Liver (tissue), 9 donors: ENCODE measurements around the gene TPK1. TPM values are rescaled to one million over a fixed set of nuclear protein-coding genes. Genes with fewer than 3 reads are reported as not detected.

Experiments used
- DNase-seq: peaks from one replicate; pipeline ENCODE4 v3.0.0-alpha.2; 2017; ENCODE audit warnings: low spot score
- H3K27ac ChIP-seq, 2 donors: one replicate each; pipeline ENCODE4 v1.7.0; 2013; ENCODE audit warnings: inconsistent platforms in 2 of 2, low read length in 2 of 2, control low read depth in 1 of 2, low read depth in 1 of 2, mild to moderate bottlenecking in 1 of 2
- H3K27me3 ChIP-seq, 4 donors: one replicate each; pipeline versions ENCODE4 v1.6.1 to v1.7.0; 2013; ENCODE audit warnings: low read length in 3 of 4, inconsistent platforms in 1 of 4, mild to moderate bottlenecking in 1 of 4, moderate library complexity in 1 of 4; ENCODE audit not compliant: control insufficient read depth in 4 of 4, insufficient read depth in 4 of 4
- H3K36me3 ChIP-seq, 4 donors: one replicate each; pipeline versions ENCODE4 v1.6.1 to v1.7.0; 2013; ENCODE audit warnings: low read length in 3 of 4, mild to moderate bottlenecking in 3 of 4, low read depth in 1 of 4, moderate library complexity in 1 of 4; ENCODE audit not compliant: control insufficient read depth in 4 of 4, insufficient read depth in 3 of 4
- H3K4me1 ChIP-seq, 4 donors: one replicate each; pipeline versions ENCODE4 v1.6.1 to v1.7.0; 2013; ENCODE audit warnings: low read length in 3 of 4, mild to moderate bottlenecking in 3 of 4, moderate library complexity in 1 of 4; ENCODE audit not compliant: control insufficient read depth in 4 of 4, insufficient read depth in 4 of 4
- H3K4me3 ChIP-seq, 3 donors: one replicate each; pipeline versions ENCODE4 v1.6.1 to v1.7.0; 2013; ENCODE audit warnings: low read length in 3 of 3, control low read depth in 1 of 3, low read depth in 1 of 3, mild to moderate bottlenecking in 1 of 3
- H3K9ac ChIP-seq, 2 donors: one replicate each; pipeline ENCODE4 v1.7.0; 2013; ENCODE audit warnings: low read length in 2 of 2, mild to moderate bottlenecking in 2 of 2, moderate library complexity in 2 of 2, control low read depth in 1 of 2, low read depth in 1 of 2
- H3K9me3 ChIP-seq, 4 donors: one replicate each; pipeline versions ENCODE4 v1.6.1 to v1.7.0; 2013; ENCODE audit warnings: low read length in 3 of 4; ENCODE audit not compliant: control insufficient read depth in 4 of 4
- CTCF ChIP-seq: fragments of 150-350 bp; IDR thresholded peaks from 2 replicates; pipeline ENCODE4 v1.5.1; 2017; ENCODE audit warnings: improper control_type of control experiment, low read depth, low read length; ENCODE audit not compliant: missing input control
- EGR1 ChIP-seq, 2 donors: IDR thresholded peaks; 2 replicates each; pipeline ENCODE4 v1.6.1; 2016 to 2018; ENCODE audit warnings: antibody characterized with exemption in 2 of 2, low read depth in 2 of 2
- FOXA1 ChIP-seq: IDR thresholded peaks from 2 replicates; pipeline ENCODE4 v1.6.1; 2016; ENCODE audit warnings: antibody characterized with exemption
- FOXA2 ChIP-seq: IDR thresholded peaks from 2 replicates; pipeline ENCODE4 v1.6.1; 2016; ENCODE audit warnings: antibody characterized with exemption
- GABPA ChIP-seq, 2 donors: IDR thresholded peaks in 1 of 2; conservative IDR thresholded peaks in 1 of 2; 2 replicates each; pipeline ENCODE4 v1.6.1; 2016; ENCODE audit warnings: antibody characterized with exemption in 2 of 2, mild to moderate bottlenecking in 1 of 2, moderate library complexity in 1 of 2
- HNF4A ChIP-seq, 2 donors: conservative IDR thresholded peaks; 2 replicates each; pipeline ENCODE4 v1.6.1; 2016; ENCODE audit warnings: antibody characterized with exemption in 2 of 2, mild to moderate bottlenecking in 2 of 2
- MAX ChIP-seq: IDR thresholded peaks from 2 replicates; pipeline ENCODE4 v1.6.1; 2016; ENCODE audit warnings: antibody characterized with exemption
- NR2F2 ChIP-seq: IDR thresholded peaks from 2 replicates; pipeline ENCODE4 v1.6.1; 2016; ENCODE audit warnings: antibody characterized with exemption
- RAD21 ChIP-seq, 2 donors: IDR thresholded peaks; 2 replicates each; pipeline ENCODE4 v1.6.1; 2016; ENCODE audit warnings: antibody characterized with exemption in 2 of 2, mild to moderate bottlenecking in 2 of 2
- RXRA ChIP-seq, 2 donors: IDR thresholded peaks; 2 replicates each; pipeline ENCODE4 v1.6.1; 2017 to 2018; ENCODE audit warnings: antibody characterized with exemption in 2 of 2, mild to moderate bottlenecking in 1 of 2
- SP1 ChIP-seq: IDR thresholded peaks from 2 replicates; pipeline ENCODE4 v1.6.1; 2018; ENCODE audit warnings: antibody characterized with exemption, mild to moderate bottlenecking
- TAF1 ChIP-seq: conservative IDR thresholded peaks from 2 replicates; pipeline ENCODE4 v1.6.1; 2016; ENCODE audit warnings: antibody characterized with exemption, mild to moderate bottlenecking
- YY1 ChIP-seq: IDR thresholded peaks from 2 replicates; pipeline ENCODE4 v1.6.1; 2016; ENCODE audit warnings: antibody characterized with exemption, mild to moderate bottlenecking
- ZBTB33 ChIP-seq: IDR thresholded peaks from 2 replicates; pipeline ENCODE4 v1.6.1; 2016; ENCODE audit warnings: antibody characterized with exemption
- WGBS: extraction: QIAGEN DNeasy Blood & Tissue Kit; methylation state at CpG from one replicate; pipeline ENCODE4 v1.1.7; 2013; 5-methylcytosine and 5-hydroxymethylcytosine counted together
- polyA plus RNA-seq, 2 donors: library from polyadenylated mRNA; stranded (reverse) in 1 of 2; unstranded in 1 of 2; fragments of 200-250 nt in 1 of 2; fragments of >200 nt in 1 of 2; fragmentation: Nextera tagmentation in 1 of 2; extraction: Ambion mirVana in 1 of 2; gene quantifications; one replicate each; pipeline versions ENCODE4 v1.2.1 to v1.2.3, GENCODE V29; 2013 to 2015
- total RNA-seq, 2 donors: library from RNA; depleted of rRNA; stranded (reverse); fragments of >200 nt; gene quantifications; one replicate each; pipeline ENCODE4 v1.2.3, GENCODE V29; 2014
- TF ChIP-seq, protein P1 (sequence below): IDR thresholded peaks from 2 replicates; pipeline ENCODE4 v1.6.1; 2016; ENCODE audit warnings: antibody characterized with exemption
- TF ChIP-seq, protein P2 (sequence below): IDR thresholded peaks from 2 replicates; pipeline ENCODE4 v1.6.1; 2016; ENCODE audit warnings: antibody characterized with exemption, mild to moderate bottlenecking
- donor health status: healthy.
- donor health status: healthy.
- donor health status: healthy.
- donor health status: healthy.
- donor health status: healthy.

The TPK1 gene
- total and polyA plus RNA-seq, 4 donors, result 2.2 to 7.5 (median 3.3) TPM

GRCh38 chr7:144812379-144813283, 23.2 kb downstream of the TPK1 start:
- no peak overlapping the region for H3K27ac ChIP-seq
- no peaks in the 10 kb centered on the region for H3K27me3 ChIP-seq
- WGBS, result 79% methylated on average over 5 of the region's 5 CpGs
- H3K9me3 ChIP-seq, result no peaks in the 10 kb centered on the region
- no peaks in the 10 kb centered on the region for H3K36me3 ChIP-seq
- DNase-seq, result no peak
- no peak overlapping the region for H3K9ac ChIP-seq
- H3K4me3 ChIP-seq, result no peak overlapping the region
- H3K4me1 ChIP-seq, result no peaks in the 10 kb centered on the region
- TF ChIP-seq HNF4A (conservative IDR thresholded peaks at IDR 0.05), result no peak
- no peak for TF ChIP-seq FOXA1
- TF ChIP-seq, protein P1, sequence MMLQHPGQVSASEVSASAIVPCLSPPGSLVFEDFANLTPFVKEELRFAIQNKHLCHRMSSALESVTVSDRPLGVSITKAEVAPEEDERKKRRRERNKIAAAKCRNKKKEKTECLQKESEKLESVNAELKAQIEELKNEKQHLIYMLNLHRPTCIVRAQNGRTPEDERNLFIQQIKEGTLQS, result no peak
- no peak for TF ChIP-seq SP1
- TF ChIP-seq CTCF, result no peak
- no peak for TF ChIP-seq ZBTB33
- TF ChIP-seq NR2F2, result no peak
- TF ChIP-seq TAF1, result no peak

GRCh38 chr7:144805627-144806239, 30.1 kb downstream of the TPK1 start:
- 95% methylated on average over 5 of the region's 5 CpGs for whole genome bisulfite sequencing
- no peaks in the 10 kb centered on the region for H3K36me3 ChIP-seq
- no peaks in the 10 kb centered on the region for H3K9me3 ChIP-seq
- H3K9ac ChIP-seq, result no peak overlapping the region
- no peaks in the 10 kb centered on the region for H3K4me1 ChIP-seq
- H3K27ac ChIP-seq, result no peak overlapping the region
- H3K4me3 ChIP-seq, result no peak overlapping the region
- no peak for DNase-seq
- no peaks in the 10 kb centered on the region for H3K27me3 ChIP-seq
- TF ChIP-seq FOXA2, result no peak
- no peak for TF ChIP-seq YY1
- no peak for TF ChIP-seq HNF4A (conservative IDR thresholded peaks at IDR 0.05)
- TF ChIP-seq MAX, result no peak
- TF ChIP-seq CTCF, result no peak
- TF ChIP-seq RXRA (IDR thresholded peaks at IDR 0.05), result no peak
- TF ChIP-seq, protein P2, sequence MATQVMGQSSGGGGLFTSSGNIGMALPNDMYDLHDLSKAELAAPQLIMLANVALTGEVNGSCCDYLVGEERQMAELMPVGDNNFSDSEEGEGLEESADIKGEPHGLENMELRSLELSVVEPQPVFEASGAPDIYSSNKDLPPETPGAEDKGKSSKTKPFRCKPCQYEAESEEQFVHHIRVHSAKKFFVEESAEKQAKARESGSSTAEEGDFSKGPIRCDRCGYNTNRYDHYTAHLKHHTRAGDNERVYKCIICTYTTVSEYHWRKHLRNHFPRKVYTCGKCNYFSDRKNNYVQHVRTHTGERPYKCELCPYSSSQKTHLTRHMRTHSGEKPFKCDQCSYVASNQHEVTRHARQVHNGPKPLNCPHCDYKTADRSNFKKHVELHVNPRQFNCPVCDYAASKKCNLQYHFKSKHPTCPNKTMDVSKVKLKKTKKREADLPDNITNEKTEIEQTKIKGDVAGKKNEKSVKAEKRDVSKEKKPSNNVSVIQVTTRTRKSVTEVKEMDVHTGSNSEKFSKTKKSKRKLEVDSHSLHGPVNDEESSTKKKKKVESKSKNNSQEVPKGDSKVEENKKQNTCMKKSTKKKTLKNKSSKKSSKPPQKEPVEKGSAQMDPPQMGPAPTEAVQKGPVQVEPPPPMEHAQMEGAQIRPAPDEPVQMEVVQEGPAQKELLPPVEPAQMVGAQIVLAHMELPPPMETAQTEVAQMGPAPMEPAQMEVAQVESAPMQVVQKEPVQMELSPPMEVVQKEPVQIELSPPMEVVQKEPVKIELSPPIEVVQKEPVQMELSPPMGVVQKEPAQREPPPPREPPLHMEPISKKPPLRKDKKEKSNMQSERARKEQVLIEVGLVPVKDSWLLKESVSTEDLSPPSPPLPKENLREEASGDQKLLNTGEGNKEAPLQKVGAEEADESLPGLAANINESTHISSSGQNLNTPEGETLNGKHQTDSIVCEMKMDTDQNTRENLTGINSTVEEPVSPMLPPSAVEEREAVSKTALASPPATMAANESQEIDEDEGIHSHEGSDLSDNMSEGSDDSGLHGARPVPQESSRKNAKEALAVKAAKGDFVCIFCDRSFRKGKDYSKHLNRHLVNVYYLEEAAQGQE, result no peak
- TF ChIP-seq NR2F2, result no peak
- TF ChIP-seq TAF1, result no peak
- no peak for TF ChIP-seq RAD21 (IDR thresholded peaks at IDR 0.05)
- TF ChIP-seq EGR1 (IDR thresholded peaks at IDR 0.05; ENCODE audit: low read depth in 2 of 2), result no peak
- no peak for TF ChIP-seq FOXA1
- TF ChIP-seq ZBTB33, result no peak
- TF ChIP-seq GABPA (IDR thresholded peaks at IDR 0.05 in 1 of 2, conservative IDR thresholded peaks at IDR 0.05 in 1 of 2), result no peak
- TF ChIP-seq, protein P1, result no peak
